HG03108 (cell line): Measurements from ENCODE around the gene HS3ST3A1.

Experiments used
- ATAC-seq: cut with Tn5 transposase; IDR thresholded peaks from one replicate; pipeline ENCODE4 v1.9.1; 2021; ENCODE audit warnings: moderate library complexity; ENCODE audit not compliant: unreplicated experiment

Gene HS3ST3A1

GRCh38 chr17:13495423-13495822, 106.3 kb downstream of the HS3ST3A1 start:
- ATAC-seq: no peak

- no peak for ATAC-seq
Observed at GRCh38 chr17:13492737-13493122, 109.0 kb downstream of the HS3ST3A1 start.

GRCh38 chr17:13491916-13492736, 109.6 kb downstream of the HS3ST3A1 start:
- no peak for ATAC-seq

GRCh38 chr17:13491491-13491890, 110.2 kb downstream of the HS3ST3A1 start:
- ATAC-seq: no peak

GRCh38 chr17:13490906-13491482, 110.7 kb downstream of the HS3ST3A1 start:
- no peak for ATAC-seq

GRCh38 chr17:13490427-13490826, 111.3 kb downstream of the HS3ST3A1 start:
- ATAC-seq: no peak

GRCh38 chr17:13485327-13485726, 116.4 kb downstream of the HS3ST3A1 start:
- no peak for ATAC-seq

GRCh38 chr17:13484020-13484419, 117.7 kb downstream of the HS3ST3A1 start:
- ATAC-seq: no peak

- no peak for ATAC-seq
Observed at GRCh38 chr17:13480877-13481276, 120.9 kb downstream of the HS3ST3A1 start.

GRCh38 chr17:13478326-13478830, 123.4 kb downstream of the HS3ST3A1 start:
- no peak for ATAC-seq

GRCh38 chr17:13477180-13477611, 124.5 kb downstream of the HS3ST3A1 start:
- ATAC-seq: no peak

- no peak for ATAC-seq
Observed at GRCh38 chr17:13476720-13477119, 125.0 kb downstream of the HS3ST3A1 start.

GRCh38 chr17:13475574-13476223, 126.0 kb downstream of the HS3ST3A1 start:
- ATAC-seq: no peak

- ATAC-seq: no peak
Observed at GRCh38 chr17:13474073-13474800, 127.5 kb downstream of the HS3ST3A1 start.

- no peak for ATAC-seq
Observed at GRCh38 chr17:13465678-13466077, 136.1 kb downstream of the HS3ST3A1 start.

- no peak for ATAC-seq
Observed at GRCh38 chr17:13462673-13463124, 139.0 kb downstream of the HS3ST3A1 start.

- ATAC-seq: no peak
Observed at GRCh38 chr17:13462146-13462545, 139.6 kb downstream of the HS3ST3A1 start.

GRCh38 chr17:13460261-13461000, 141.3 kb downstream of the HS3ST3A1 start:
- no peak for ATAC-seq

- ATAC-seq: no peak
Observed at GRCh38 chr17:13457783-13458182, 143.9 kb downstream of the HS3ST3A1 start.
